GM18499 (cell line): ENCODE data around the gene ATXN1.
A peak's percentile ranks its signal among the peaks of the same experiment; 100 is the strongest.

Experiments
- ATAC-seq: cut with Tn5 transposase; IDR thresholded peaks from one replicate; pipeline ENCODE4 v1.9.1; 2021; ENCODE audit warnings: moderate number of reproducible peaks; ENCODE audit not compliant: insufficient read depth, unreplicated experiment

Gene ATXN1

GRCh38 chr6:16594849-16595248 lies 166.4 kb downstream of the ATXN1 start:
- ATAC-seq: no peak

DNA sequence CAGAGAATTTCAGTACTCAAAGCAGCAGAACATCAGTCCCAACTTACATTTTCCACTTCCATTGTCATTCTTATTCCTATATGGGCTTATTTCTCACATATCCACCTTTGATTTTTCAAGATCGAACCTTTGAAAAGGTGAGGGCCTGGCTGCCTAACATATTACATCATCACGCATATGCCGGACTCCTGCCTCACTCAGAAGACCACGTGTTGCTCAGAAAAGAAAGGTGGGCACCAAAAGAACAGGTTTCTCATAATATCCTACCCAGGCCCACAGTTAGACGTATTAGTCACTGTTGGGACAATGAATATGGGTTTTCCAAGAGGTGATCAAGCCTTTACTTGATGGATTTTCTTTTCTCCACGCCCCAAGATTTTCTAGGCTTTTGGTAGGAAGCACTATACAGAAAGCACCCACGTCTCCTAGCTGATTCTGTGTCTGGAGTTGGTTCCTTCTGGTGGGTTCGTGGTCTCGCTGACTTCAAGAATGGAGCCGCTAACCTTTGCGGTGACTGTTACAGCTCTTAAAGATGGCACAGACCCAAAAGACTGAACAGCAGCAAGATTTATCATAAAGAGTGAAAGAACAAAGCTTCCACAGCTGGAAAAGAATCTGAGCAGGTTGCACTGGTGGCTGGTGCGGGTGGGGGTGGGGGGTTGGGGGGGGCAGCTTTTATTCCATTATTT lies 168.9 kb downstream of the ATXN1 start:
- ATAC-seq: no peak

DNA sequence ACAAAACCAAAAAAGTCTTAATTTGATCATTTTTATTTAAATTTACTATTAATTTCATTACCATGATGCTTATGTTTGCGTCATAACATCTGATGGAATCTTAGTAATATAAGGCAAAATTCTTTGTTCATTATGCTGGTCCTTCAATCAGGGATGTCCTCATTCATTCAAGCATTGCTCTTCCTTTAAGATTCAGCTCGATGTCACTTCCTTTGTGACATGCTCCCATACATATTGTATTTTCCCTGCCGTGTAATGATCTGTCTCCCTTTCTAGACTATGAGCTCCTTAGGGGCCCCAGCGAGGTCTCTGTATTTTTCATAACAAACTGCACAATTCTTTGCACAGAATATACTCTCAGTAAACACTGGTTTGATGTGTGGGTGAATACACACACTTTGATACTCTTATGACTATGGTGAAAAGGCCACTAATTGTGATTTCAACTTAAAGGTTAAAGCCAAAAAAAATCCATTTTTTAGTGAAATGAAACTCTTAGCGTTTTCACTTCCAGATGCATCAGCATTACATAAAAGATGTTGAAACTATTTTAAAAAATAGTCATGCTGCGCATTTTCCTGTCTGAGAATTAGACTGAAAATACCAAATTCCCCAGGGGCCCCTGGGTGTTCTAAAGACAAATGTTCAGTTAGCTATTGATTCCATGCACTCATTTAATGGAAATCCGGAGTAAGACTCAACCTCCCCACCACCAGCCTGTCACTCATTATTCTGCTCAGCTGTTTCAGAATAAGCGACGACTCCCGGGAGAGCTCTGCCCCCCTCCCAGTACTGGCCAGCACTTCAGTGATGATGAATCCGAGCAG lies 169.7 kb downstream of the ATXN1 start:
- ATAC-seq: peak; percentile 56

DNA sequence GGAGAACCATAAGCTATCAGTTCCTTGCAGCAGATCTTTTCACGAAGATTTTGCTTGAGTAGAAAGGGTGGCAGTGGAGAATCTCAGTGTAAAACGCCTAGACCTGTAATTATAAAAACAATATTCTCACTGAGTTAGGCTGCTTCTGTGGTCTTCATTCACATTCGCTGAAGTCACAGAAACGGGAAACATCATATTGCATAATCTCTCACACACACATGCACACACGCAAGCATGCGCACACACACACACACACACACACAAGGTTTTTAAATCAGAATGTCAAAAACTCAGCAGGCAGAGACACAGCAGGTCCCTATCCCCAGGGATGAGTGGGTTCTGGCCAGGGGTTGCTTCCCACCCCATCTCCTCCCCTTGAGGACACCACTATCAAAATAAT lies 175.5 kb downstream of the ATXN1 start:
- ATAC-seq: no peak

DNA sequence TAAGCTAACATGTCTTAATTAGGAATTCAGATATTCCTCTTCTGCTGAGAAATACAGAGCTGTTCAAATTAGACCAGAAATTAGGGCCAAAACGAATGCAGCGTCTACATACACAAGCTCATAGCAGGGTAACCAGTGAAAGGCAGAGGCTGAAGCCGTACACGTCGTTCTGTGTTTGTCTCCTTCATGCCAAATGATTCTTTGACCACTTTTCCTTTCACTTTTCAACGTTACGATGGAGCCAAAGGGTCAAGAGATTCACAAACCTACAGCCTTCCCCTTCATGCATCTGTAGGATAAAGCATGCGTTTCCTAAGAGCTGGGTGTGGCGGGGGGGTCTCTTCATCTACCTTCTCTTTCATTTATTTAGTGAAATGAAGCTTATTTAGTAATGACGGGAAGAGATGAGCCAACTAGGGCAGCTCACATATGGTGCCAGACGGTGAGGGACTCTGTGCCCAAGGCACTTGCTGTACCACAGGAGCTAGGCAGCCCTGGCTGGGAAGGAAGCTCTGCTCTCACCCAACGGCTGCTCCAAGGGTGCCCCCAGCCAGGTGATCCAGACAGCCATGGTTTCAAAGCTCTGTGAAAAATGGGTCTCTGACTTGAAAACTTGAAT lies 178.0 kb downstream of the ATXN1 start:
- ATAC-seq: no peak

GRCh38 chr6:16582446-16583143 lies 178.7 kb downstream of the ATXN1 start:
- no peak for ATAC-seq

DNA sequence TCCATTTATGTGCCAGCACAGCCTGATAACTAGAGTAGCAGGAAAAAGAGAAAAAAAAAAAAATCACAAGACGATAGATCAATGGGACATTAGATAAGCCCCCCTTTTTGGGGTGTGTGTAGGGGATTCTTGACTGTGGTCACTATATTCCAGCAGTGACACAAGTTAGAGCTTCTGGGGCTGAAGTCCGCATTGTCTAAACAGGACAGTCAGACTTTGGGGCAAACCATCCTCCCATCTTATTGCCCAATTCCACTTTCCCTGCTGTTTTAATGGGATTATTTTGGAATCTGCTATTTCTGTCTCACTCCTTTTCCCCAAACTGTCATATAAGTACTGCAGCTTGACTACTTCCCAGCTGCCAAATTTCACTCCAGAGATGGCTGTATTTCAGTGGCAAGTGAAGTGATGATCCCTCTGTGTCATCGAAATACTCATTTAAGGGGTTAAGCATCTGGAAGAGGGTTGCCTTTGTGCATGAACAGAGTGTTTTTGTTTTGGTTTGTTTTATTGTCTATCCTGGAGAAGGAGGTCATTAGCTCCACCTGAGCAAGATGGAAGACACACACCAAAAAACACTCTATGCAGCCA lies 182.5 kb downstream of the ATXN1 start:
- no peak for ATAC-seq

DNA sequence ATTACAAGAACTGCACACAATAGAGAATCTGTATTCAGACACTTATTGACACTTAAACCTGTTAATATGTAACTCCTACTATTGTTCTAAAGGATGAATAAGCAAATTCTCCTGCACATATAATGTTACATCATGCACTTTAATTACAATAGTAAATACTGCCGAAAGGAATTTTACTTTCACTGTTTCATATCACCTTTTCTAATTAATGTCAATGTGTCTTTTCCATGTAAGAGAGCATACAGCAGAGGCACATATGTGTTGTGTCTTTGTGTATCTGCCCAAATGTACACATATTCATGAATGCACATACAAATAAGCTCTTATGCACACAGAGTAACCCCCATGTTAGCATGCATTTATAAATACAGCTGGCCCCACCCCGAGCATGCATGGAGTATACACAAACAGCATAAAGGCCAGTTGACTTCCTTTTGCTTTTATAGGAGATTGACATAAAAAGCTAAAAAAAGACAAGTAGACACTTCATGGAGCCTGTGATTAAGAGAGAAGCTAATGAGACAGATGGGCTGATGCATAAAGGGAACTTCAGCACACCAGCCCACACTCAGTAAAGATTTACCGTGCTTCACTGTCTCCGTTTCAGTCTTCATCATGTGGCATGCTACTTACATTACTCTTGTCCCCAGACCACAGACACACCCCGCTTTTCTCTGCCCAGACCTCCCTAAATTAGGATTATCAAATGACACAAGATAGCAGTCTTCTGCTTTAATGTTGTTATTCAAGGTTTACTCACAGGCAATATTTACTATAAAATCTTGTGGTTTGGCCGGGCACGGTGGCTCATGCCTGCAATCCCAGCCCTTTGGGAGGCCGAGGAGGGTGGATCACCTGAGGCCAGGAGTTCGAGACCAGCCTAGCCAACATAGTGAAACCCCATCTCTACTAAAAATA lies 184.6 kb downstream of the ATXN1 start:
- peak; percentile 84 for ATAC-seq

- no peak for ATAC-seq
Measured at GRCh38 chr6:16575655-16576054, 185.6 kb downstream of the ATXN1 start.

DNA sequence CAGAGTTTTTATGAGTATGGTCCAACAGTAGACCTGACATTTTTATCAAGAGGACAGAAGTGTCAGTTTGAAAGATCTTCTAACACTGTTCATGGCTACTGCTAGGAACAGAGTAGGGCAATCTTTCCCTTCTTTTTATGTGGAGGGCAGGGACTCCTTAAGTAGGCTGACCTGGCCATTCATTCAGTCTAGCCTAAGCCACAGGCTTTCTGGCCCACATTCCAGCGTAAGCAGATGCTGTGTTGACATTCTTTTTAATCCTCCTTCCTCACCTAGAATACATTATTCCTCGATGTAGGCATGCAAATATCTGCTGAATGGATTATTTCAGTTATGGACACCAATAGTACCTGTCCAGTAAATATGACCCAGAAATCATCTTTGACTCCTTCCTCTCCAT lies 188.3 kb downstream of the ATXN1 start:
- ATAC-seq: no peak

- ATAC-seq: no peak
Measured at GRCh38 chr6:16572317-16572716, 188.9 kb downstream of the ATXN1 start.

DNA sequence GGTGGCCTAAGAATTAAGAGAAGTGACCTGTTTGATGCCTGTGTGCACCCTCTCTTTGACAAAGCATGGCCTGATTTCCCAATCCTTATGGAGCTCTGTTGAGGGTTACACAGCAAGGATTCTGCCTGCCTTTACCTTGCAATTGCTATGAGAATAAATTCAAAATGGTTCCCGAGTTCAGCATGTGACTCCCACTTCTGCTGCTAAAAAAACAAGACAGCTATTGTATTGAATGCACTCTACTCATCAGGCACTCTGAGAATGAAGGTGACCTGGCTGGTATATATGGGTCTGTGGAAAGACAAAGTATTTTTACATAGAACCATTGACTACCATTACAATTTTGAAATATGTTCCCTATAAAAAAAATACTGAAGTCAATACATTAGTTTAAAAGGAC lies 190.3 kb downstream of the ATXN1 start:
- no peak for ATAC-seq

DNA sequence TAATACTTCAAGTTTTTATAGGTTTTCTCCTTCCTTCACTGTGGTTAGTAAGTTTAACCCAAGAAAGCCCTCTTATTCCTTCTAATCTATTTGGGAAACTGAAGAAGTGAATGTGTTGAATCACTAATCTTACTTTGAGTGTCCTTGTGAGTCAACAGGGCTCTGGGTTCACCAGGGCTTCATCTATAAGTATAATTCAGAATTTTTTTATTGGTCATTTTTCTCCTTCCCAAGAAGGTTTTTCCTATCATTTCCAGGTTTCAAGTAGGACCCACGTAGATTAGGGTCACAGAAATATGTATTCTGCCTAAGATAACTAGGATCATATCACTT lies 191.1 kb downstream of the ATXN1 start:
- ATAC-seq: no peak

- ATAC-seq: no peak
Measured at GRCh38 chr6:16568128-16568527, 193.1 kb downstream of the ATXN1 start.

DNA sequence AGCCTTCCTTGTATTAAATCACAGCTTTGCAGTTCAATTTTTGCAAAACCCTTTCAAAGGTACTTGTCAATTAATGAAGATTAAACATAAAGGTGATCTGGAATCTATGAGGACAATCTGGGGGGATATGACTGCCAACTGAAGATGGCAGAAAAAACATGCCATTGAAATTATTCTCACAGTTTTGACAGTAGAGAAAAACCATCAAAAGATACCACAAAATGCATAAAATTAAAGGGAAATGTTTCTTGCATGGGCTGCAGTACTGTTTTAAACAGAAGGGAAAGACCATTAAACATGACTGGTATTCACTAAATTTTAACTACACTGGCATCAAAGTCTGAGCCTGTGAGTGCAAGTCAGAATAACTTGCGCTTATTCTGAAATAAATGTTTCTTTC lies 194.2 kb downstream of the ATXN1 start:
- no peak for ATAC-seq

DNA sequence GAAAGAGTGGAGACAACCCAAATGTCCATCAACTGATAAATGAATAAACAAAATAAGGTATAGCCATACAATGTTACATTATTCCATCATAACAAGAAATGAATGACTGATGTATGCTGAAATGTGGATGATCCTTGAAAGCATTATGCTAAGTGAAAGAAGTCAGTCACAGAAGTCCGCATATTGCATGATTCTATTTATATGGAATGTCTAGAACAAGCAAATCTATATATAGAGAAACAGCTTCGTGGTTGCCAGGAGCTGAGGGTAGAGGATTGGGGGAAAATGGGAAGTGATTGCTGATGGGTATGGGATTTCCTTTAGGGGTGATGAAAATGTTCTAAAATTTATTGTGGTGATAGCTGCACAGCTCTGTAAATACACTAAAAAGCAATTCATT lies 196.8 kb downstream of the ATXN1 start:
- no peak for ATAC-seq

DNA sequence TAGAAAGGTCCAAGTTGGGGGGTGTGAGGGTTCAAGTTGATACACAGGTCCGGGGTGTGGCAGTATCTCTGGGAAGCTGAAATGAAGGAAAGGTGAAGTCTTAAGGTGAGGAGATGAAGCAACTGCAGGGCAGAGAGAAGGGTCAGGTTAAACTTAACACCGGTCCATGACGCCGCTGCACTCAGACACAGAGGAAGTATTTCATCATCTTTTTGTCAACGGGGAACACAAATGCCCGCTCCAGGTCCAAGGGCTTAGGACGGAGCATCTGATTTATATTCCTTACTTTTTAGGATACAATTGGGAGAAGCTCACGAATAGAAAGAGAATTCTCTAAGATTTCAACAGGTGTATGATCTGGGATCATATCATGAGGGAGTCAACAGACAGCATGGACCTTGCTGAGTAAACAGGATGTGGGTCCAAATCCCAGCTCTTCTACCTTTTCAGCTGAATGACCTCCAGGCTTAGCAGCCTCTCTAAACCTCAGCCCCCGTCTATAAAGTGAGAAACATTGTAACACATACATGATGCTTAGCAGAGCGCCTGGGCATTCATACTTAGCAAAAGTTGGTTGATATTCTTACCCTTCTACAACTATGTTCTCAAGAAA lies 197.5 kb downstream of the ATXN1 start:
- ATAC-seq: no peak

DNA sequence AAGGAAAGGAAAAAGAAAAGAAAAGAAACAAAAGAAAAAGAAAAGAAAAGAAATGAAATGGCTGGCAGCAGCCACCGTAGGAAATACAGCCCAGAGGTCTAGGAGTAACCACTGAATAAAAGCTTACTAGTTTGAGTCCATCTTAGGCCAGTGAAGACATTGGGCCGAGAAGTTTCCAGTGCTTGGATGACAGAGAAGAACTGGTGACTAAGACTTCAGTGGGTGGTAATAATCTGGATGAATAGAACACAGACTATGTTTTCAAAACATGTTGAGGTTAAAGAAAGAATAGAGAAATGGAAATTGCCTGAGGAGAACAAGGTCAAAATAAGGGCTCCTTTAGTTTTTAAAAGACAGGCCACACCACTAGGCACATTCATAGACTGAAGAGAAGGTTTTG lies 198.8 kb downstream of the ATXN1 start:
- no peak for ATAC-seq

- ATAC-seq: no peak
Measured at GRCh38 chr6:16559071-16559470, 202.2 kb downstream of the ATXN1 start.
